D721Med (cell line): ENCODE results near the gene LENG9.
A peak's percentile ranks its signal among the peaks of the same experiment; 100 is the strongest.

Source experiments
- DNase-seq: peaks from one replicate; pipeline ENCODE4 v3.0.0; 2011; ENCODE audit warnings: low spot score; ENCODE audit not compliant: insufficient read length
- FAIRE-seq: peaks from 2 replicates; lab custom pipeline; 2011; peaks lifted over from hg19 to GRCh38; lab: Jason Lieb, UNC
- TF ChIP-seq, protein P1 (sequence below): IDR thresholded peaks from 2 replicates; pipeline ENCODE4 v1.5.1; 2012; ENCODE audit warnings: mild to moderate bottlenecking, control low read depth; ENCODE audit not compliant: insufficient read depth; ENCODE audit errors: missing control alignments

The LENG9 gene

DNA sequence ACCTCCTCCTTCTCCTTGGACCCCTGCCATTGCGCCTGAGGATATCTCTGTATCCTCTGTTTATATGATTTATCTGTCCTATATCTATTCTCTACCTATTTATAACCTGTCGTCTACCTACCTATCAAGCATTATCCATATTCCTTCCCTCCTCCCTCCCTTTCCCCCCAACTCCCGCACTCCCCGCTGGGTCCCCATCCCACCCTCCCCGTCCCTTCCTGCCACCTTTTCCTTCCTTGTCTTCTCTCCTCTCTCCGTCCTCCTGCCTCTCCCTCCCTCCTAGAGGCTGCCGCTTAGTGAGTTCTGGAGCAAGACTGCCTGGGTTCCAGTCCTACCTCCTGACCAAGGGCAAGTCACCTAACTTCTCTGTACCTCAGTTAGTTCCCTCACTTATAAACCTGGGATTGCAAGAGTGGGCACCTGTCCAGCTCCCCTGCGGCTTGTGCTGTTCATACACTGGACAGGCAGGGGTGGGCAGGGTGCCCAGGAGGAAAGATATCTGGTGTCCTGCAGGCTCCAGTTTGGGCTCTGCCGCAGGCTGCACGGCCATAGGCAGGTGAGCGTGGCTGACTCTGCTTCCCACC is 32.2 kb downstream of the LENG9 start:
- no peak for DNase-seq
- TF ChIP-seq, protein P1, sequence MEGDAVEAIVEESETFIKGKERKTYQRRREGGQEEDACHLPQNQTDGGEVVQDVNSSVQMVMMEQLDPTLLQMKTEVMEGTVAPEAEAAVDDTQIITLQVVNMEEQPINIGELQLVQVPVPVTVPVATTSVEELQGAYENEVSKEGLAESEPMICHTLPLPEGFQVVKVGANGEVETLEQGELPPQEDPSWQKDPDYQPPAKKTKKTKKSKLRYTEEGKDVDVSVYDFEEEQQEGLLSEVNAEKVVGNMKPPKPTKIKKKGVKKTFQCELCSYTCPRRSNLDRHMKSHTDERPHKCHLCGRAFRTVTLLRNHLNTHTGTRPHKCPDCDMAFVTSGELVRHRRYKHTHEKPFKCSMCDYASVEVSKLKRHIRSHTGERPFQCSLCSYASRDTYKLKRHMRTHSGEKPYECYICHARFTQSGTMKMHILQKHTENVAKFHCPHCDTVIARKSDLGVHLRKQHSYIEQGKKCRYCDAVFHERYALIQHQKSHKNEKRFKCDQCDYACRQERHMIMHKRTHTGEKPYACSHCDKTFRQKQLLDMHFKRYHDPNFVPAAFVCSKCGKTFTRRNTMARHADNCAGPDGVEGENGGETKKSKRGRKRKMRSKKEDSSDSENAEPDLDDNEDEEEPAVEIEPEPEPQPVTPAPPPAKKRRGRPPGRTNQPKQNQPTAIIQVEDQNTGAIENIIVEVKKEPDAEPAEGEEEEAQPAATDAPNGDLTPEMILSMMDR: no peak
- FAIRE-seq: no peak

DNA sequence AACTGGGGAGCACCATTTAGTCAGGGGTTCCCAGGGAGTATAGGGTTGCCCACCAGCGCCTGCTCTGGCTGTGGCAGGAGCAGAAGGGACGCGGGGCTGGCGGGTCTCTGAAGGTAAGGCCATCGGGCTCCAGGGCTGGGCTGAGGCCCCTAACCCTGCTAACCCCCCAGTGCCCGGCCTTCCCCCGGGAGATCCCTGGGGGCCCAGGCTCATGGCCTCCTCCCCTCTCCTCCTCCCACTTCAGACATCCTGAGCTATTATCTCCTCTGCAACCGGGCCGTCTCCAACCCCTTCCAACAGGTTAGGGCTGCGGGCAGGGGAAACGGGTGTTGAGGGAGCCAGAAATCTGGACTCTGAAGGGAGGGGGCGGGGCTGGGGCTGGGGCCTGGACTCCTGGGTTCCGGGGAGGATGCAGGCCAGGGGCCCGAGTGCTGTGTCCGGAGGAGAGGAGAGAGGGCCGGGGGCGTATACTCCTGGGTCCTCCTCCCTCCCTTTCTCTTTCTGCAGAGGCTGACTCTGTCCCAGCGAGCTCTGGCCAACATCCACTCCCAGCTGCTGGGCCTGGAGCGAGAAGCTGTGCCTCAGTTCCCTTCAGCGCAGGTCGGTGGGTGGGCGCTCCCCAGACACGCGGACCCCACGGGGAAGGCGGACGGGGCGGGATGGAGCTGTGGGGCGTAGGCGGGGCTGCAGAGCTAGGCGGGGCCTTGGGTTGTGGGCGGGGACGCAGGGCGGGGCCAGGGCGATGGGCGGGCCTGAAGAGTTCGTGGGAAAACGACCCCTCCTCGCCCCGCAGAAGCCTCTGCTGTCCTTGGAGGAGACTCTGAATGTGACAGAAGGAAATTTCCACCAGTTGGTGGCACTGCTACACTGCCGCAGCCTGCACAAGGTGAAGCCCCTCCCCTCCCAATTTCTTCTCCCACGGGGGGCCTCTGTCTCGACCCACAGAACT is 33.0 kb downstream of the LENG9 start:
- TF ChIP-seq, protein P1: peak; percentile 46
- DNase-seq (peak; percentile 77), FAIRE-seq (no peak)

DNA sequence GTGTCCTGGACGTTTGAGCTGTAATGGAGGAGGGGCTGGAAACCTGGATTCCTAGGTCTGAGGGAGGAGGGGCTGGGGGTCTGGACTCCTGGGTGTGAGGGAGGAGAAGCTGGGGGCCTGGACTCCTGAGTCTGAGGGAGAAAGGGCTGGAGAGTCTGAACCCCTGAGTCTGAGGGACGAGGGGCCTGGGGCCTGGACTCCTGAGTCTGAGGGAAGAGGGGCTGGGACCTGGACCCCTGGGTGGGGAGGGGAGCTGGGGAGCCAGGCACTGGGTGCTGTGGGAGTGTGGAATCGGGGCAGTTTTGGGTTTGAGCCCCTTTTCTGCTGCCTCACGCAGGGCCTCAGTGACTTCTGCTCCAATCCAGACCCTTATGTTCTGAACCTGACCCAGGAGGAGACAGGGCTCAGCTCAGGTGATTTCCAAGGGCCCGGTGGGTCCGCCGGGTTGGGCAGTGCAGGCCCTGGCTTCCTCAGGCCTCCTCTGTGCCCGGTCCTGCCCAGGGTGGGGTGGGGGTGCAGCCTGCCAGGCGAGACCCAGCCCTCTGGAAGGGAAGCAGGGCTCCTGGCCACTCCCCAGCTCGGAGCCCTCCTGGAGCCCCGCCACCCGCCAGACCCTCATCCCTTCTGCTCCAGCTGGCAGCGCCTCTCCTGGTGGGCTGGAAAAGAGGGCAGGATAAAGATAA is 33.9 kb downstream of the LENG9 start:
- TF ChIP-seq, protein P1: no peak
- FAIRE-seq: no peak
- peak; percentile 11 for DNase-seq

DNA sequence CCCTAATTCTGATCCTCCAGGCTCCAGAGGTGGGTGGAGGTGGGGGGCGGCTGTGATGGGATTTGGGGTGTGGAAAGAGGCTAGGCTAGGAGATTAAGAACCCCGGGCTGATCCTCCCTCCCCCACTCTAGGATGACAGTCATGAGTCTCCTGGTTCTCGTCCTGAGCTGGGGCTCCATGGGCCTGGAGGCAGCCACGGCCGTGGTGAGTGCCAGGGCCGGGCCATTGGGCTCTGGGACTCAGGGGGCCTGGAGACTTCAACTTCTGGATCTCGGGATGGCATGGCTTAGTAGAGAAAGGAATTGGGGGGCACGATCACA is 34.4 kb downstream of the LENG9 start:
- FAIRE-seq: no peak
- DNase-seq: peak; percentile 6
- TF ChIP-seq, protein P1: no peak

DNA sequence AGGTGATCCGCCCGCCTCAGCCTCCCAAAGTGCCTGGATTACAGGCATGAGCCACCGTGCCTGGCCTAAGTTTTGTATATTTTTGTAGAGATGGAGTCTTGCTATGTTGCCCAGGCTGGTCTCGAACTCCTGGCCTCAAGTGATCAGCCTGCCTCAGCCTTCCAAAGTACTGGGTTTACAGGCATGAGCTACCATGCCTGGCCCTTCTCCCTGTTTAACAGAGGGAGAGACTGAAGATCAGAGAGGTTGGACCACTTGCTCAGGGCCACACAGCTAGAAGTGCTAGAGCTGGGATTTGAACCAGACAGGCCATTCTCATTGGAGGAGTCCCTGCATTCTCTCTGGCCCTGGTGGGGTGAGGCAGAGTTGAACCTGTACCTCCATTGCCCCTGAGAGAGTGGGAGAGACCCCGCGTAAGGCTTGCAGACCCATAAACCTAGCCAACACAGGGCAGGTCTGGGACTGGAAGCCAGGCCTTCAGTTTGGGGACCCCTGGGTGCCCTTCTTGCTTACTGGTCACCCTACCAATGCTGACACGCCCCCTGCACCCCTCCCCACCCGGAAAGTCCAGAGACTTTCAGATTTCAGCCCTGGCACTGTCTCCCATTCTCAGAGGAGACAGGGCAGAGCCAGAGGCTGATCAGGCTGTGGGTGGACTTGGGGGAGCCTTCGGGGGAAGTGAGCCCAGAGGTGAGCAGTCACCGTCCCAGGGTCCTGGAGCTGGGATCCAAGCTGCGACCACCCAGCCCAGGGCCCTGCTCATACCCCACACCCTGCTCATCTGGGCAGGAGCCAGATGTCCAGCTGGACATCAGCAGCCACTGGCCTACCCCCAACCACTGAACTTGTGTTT is 35.0 kb downstream of the LENG9 start:
- FAIRE-seq (no peak), DNase-seq (no peak)
- TF ChIP-seq, protein P1: no peak

DNA sequence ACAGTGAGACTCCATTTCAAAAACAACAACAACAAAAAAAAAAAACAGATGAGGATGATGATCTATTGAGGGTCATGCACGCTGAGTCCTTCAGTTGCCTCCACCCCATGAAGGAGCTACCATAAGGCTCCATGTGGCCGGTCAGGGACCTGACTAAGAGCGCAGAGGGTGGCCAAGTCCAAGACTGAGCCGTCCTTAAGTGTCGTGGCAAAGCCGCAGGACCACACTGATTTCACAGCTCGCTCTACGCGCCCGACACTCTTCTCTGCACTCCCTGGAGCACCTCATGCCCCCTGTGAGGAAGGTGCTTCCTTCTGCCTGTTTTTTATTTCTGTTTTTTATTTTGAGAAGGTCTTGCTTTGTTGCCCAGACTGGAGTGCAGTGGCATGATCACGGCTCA is 36.0 kb downstream of the LENG9 start:
- DNase-seq (no peak), FAIRE-seq (no peak)
- TF ChIP-seq, protein P1: no peak
